ENCODE data around the gene PDE6D.

DNA sequence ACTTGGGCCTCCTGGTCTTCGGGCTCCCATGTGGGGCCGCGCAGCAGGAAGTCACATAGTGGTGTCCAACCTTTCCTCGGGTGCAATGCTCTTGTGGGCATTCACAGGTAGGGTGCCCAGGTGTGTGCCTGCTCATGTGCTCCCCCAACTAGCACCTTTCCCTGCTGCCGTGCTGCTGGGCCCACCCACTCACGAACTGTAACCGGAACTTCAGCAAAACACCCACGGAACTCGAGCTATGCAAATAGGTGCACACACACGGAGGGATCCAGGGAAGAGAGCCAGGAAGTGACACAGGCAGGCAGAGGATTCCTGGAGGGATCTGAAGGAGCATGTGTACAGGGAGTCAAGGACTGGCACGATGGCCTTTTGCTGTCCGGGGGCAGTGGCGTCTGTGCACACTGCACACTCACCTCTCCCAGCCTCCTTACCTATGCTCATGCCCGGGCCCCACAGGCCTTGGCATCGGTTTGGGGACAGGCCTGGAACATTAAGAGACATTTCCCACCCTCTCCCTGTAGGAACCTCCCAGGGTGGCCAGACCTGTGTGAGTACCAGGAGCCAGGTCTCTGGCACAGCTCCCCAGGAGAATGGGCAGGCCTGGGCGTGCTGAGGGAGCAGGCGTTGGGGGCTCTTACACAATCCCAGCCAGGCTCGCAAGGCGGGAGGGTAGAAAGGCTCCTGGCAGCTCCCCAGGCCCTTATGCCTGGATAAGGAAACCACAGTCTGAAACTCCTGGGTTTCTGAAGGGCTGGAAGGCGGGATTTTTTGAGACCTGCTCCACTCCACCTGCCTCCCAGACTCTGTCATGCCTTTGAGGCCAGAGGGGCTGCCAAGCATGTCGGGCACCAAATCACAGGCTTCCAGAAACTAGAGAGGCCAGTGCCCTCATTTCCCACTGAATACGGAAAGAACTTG lies 79.4 kb downstream of the PDE6D start:
- TF ChIP-seq, protein P1, sequence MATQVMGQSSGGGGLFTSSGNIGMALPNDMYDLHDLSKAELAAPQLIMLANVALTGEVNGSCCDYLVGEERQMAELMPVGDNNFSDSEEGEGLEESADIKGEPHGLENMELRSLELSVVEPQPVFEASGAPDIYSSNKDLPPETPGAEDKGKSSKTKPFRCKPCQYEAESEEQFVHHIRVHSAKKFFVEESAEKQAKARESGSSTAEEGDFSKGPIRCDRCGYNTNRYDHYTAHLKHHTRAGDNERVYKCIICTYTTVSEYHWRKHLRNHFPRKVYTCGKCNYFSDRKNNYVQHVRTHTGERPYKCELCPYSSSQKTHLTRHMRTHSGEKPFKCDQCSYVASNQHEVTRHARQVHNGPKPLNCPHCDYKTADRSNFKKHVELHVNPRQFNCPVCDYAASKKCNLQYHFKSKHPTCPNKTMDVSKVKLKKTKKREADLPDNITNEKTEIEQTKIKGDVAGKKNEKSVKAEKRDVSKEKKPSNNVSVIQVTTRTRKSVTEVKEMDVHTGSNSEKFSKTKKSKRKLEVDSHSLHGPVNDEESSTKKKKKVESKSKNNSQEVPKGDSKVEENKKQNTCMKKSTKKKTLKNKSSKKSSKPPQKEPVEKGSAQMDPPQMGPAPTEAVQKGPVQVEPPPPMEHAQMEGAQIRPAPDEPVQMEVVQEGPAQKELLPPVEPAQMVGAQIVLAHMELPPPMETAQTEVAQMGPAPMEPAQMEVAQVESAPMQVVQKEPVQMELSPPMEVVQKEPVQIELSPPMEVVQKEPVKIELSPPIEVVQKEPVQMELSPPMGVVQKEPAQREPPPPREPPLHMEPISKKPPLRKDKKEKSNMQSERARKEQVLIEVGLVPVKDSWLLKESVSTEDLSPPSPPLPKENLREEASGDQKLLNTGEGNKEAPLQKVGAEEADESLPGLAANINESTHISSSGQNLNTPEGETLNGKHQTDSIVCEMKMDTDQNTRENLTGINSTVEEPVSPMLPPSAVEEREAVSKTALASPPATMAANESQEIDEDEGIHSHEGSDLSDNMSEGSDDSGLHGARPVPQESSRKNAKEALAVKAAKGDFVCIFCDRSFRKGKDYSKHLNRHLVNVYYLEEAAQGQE (tag by site-specific recombination; IDR thresholded peaks at IDR 0.05), result no peak
- TF ChIP-seq, protein P2, sequence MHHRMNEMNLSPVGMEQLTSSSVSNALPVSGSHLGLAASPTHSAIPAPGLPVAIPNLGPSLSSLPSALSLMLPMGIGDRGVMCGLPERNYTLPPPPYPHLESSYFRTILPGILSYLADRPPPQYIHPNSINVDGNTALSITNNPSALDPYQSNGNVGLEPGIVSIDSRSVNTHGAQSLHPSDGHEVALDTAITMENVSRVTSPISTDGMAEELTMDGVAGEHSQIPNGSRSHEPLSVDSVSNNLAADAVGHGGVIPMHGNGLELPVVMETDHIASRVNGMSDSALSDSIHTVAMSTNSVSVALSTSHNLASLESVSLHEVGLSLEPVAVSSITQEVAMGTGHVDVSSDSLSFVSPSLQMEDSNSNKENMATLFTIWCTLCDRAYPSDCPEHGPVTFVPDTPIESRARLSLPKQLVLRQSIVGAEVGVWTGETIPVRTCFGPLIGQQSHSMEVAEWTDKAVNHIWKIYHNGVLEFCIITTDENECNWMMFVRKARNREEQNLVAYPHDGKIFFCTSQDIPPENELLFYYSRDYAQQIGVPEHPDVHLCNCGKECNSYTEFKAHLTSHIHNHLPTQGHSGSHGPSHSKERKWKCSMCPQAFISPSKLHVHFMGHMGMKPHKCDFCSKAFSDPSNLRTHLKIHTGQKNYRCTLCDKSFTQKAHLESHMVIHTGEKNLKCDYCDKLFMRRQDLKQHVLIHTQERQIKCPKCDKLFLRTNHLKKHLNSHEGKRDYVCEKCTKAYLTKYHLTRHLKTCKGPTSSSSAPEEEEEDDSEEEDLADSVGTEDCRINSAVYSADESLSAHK (tag by site-specific recombination; IDR thresholded peaks at IDR 0.05), result no peak
- TF ChIP-seq ZNF571 (tag by site-specific recombination; IDR thresholded peaks at IDR 0.05) (no peak), ZFP37 (tag by site-specific recombination; IDR thresholded peaks at IDR 0.05) (no peak), ZNF239 (tag by site-specific recombination; IDR thresholded peaks at IDR 0.05) (no peak)

All from HEK293 (cell line).